ENCODE data around the gene ANKRD33.
"Not testable (repeated sequence)": the region's sequence is repeated elsewhere in the genome, so short reads cannot be mapped to it uniquely, and the experiment has no call there.

Gene ANKRD33

DNA sequence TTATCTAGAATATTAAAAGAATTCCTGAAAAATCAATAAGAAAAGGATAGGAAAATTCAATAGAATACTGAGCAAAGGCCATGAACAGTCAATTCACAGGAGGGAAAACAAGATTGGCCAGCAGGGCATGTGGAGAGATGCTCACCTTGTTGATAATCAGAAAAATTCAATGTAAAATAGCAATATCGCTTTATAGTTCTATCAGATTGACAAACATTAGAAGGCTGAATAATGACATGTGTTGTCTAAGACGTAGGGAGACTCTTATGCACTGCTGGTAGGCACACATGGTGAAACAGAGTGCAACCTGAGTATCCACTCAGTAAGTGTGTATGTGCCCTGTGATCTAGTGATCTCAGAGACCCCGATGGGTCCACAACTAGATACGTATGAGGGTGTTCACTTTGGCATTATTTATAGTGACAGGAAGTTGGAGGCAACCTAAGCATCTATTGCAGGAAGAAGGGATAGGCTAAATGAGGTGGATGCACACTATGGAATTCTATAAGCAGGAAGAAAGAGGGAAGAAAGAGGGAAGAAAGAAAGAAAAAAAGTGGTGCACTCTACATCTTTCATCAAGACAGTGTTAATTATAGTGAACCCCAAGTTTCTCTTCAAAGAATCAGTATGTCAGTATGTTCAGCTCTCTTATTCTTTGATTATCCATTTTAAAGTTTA, 3.8 kb upstream of the ANKRD33 start:
- no peak for DNase-seq

DNA sequence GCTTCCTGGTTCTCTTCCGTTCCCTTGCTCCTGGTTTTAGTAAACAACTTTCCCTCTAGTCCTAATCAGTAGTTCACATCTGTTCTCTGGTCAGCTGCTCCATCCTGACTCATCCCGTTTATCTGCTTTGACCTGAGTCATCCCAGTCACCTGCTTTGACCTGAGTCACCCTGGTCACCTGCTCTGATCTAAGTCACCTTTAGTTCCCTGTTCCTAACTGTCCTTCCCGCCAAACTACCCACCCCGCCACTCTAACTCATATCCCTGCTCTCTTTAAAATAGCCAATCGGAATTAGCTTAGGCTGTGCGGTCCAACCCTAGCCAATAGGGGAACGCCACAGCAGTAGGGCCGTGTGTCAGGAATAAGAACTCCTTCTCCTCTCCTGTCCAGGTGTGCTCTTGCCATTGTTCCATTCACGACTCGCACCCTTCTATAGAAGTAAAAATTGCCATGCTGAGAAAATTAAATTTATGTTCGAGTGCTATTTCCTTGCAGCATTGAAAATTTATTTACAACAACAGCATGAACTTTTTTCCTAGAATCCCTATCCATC, 3.1 kb upstream of the ANKRD33 start:
- no peak for DNase-seq

DNA sequence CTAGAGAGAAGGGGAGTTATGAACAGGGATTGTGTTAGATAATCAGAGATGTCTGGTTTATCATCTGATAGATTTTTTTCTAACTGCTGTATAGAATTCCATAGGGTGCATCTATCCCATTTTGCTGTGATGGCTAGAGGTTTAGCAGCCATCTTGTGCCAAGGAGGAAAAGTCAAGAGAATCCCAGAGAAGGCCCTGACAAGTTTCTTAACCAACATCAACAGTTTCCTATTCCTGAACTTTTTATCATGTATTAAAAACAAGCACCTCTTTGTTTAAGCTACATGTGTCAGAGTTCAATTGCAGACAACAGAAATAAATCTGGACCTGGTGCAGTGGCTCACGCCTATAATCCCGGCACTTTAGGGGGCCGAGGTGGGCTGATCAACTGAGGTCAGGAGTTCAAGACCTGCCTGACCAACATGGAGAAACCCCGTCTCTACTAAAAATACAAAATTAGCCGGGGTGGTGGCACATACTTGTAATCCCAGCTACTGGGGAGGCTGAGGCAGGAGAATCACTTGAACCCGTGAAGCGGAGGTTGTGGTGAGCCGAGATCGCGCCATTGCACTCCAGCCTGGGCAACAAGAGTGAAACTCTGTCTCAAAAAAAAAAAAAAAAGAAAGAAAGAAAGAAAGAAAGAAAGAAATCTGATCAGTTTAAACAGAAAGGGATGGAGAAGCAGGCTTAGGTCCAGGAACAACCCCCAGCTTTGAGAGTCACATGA, 2.4 kb upstream of the ANKRD33 start:
- not testable (repeated sequence) for DNase-seq

DNA sequence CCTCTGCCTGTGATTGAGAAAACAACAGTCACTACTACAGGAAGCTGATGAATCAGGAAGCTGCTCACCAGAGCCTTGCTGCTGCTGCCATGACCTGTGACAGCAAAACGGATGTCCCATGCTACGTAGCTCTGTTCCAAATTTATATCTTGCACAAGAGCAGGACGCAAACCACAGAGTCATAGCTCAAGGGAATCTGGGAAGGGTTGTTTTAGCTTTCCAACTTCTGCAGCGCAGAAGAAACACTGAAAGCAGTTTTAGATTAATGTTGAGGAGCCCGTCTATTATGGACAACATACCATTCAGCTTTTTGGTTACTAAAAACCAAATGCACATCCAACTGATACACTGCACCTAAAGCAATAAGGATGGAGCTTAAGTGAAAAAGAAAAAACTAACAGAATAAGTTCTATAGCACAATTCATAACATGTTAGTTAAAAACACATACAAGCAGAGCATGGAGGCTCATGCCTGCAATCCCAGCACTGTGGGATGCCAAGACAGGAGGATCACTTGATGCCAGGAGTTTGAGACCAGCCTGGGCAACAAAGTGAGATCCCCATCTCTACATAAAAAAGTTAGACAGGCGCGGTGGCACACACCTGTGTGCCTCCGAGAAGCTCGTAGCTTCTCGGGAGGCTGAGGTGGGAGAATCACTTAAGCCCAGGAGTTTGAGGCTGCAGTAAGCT, 1.7 kb upstream of the ANKRD33 start:
- no peak for DNase-seq

DNA sequence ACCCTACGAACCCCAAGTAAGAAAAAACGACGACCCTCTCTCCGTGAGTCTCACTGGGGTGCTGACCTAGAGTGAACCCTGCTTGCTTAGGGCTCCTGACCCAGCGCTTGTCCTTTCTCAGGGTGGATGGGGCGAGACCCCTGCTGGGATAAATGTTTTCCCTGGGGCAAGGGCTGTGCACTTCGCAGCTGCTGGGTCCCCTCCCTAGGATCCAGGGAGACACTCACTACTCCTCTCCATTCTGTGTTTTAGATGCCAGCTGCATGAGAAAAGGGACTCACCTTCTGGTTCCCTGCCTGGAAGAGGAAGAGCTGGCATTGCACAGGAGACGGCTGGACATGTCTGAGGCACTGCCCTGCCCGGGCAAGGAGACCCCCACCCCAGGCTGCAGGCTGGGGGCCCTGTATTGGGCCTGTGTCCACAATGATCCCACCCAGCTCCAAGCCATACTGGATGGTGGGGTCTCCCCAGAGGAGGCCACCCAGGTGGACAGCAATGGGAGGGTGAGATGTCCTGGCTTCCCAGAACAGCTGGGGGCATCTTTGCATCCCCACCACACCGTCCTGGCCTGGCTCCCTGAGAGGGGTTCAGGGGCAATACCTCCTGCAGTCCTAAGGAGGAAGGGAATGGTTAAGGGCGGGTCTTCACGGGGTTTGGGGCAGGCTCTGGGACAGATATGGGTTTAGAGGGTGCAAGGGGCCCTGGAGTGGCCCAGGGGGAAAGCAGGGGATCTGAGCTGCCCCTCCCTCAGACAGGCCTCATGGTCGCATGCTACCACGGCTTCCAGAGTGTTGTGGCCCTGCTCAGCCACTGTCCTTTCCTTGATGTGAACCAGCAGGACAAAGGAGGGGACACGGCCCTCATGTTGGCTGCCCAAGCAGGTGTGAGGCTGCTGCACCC, 663 bp downstream of the ANKRD33 start:
- peak; percentile 50 to 80 for DNase-seq

DNA sequence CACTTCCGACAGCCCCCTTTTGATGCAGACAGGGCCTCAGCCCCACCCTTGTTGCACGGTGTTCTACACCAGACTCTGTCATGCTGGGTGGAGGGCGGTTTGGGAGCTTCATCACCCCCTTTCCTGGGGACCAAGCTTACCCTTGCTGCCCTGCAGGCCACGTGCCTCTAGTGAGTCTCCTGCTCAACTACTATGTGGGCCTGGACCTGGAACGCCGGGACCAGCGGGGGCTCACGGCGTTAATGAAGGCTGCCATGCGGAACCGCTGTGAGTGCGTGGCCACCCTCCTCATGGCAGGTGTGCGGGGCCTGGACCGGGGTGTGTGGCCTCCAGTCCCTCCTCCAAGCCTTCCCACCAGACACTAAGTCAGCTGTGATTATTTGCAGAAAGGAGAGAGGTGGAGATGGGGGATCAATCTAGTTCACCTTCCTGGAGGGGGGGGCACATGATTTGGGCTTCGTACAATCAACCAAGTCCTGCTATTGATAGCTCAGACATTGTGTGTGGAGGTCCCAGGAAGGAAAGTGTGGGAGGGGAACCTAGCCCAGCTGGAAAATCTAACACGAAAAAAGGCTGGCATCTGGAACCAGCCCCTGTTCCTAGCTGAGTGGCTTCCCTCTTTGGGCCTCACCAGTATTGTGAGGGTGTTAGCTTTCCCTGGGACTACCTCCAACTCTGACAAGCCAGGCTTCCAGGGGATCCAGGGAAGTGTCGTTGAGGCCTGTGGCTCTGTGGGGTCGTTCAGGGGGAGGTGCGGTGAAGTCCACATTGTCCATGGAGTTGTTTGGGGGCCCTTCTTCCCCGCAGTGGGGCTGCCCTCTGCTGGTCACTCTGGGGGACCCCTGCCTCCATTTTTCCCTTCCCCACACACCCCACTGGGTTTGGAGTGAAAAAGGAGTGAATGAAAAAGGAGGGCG, 1.6 kb downstream of the ANKRD33 start:
- no peak for DNase-seq

DNA sequence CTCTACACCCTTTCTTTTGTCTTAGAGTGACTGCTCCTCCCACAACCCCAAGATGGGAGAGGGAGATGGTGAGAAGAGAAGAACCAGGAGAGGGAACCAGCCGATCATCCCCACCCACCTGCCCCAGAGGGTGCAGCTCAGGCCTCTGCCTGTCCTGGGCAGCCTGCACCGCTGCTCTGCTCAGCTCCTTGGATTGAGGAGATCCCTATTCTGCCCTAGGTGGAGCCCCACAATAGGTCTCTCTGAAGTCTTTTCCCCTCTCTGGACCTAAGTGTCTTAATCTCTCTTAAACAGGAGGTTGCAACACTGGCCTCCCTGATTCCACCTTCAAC, 2.2 kb downstream of the ANKRD33 start:
- DNase-seq: no peak

DNA sequence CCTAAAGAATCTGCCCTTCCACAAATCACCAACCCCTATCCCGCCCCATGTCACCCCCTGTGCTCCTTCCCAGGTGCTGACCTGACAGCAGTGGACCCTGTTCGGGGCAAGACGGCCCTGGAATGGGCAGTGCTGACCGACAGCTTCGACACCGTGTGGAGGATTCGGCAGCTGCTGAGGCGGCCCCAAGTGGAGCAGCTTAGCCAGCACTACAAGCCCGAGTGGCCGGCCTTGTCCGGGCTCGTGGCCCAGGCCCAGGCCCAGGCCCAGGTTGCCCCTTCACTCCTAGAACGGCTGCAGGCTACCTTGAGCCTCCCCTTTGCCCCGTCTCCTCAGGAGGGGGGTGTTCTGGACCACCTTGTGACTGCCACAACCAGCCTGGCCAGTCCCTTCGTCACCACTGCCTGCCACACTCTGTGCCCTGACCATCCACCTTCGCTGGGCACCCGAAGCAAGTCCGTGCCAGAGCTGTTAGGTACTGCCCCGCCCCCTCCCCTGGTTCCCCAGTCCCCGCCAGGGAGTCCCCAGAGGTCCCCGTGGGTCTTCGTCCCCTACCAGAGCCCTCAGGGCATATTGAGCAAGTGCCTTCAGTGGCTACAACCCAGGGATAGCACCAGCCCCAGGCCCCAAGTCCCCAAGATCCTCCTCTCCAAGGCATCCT, 2.7 kb downstream of the ANKRD33 start:
- no peak for DNase-seq

DNA sequence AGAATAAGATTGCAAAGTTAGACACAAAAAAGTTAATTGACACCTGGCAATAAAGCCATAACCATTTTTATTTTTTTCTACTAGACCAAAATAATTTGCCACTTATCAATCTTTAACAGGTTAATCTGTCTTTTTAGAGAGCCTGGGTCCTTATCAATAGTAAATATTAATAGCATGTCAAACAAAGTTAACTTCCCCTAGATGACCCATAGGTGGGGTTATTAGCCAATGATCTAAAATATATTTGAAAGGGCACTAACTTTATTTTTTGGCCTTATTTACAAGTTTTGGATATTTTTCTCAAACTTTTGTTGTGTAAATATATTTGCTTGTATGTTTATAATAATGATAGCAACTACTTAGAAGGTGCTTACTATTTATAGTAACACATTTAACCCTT, 3.9 kb downstream of the ANKRD33 start:
- no peak for DNase-seq

DNA sequence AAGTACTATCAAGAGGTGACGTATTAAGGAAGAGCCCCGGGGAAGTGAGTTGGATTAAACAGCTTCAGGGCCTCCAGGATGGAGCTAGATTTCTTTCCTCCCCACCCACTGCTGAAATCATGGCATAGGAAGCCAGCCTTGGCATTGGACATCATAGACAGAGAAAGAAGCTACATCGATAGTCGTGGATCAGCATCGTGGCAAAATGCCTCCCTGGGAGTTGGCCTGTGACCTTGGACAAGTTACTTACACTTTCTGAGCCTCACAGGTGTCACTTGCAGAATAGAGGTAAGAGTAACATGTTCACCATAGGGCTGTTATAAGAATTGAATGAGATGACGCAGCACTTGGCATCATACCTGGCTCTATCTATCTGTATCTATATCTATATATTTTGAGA, 5.9 kb downstream of the ANKRD33 start:
- DNase-seq: no peak

DNA sequence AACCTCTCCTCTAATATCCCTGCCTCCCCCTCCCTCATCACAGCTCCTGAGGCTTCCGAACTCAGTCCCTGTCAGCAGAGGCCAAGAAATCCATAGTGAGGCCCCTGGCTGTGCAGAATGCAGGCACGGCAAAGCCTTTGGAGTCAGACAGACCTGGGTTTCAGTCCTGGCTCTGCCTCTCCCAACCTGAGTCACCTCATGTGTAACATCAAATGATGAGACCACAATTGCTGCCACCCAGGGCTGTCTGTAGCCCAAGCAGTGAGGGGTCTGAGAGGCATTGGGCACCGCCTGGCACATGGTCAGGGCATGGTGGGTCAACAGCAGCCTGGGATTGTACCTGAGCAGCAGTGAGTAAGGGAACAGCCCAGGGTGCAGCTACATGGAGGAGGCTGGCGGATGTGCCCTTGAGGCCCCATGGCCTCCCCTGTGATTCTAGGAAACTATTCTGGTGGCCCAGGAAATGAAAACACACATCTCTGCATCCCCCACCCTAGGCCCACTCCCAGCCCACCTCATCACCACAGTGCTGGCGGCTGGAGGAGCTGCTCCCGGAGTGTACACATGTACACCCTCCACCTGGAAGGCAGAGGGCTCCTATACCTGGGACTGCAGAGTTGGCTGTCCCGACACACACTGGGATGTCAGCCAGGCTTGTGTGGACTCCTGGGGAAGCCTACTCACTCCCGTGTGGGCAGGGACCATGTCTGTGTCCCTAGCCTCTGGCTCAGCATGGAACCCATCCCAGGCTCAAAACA, 7.7 kb downstream of the ANKRD33 start:
- no peak for DNase-seq

DNA sequence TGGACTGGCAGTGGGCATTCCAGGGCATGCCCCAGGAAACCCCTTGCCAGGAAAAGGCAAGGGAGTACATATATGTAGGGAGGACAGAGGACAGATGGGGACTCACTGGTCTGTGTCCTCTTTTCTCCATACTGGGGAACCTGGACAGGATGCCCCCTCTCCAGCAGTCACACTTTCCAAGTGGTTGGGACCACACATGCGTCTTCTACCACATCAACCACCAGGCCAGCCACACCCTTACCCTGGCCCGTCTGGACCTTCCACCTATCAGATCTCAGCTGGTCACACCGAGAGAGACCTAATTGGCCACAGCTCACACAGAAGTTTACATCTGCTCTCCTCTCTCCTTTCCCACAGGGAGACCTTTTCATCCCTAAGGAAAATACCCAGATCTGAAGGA, 8.3 kb downstream of the ANKRD33 start:
- DNase-seq: no peak

DNA sequence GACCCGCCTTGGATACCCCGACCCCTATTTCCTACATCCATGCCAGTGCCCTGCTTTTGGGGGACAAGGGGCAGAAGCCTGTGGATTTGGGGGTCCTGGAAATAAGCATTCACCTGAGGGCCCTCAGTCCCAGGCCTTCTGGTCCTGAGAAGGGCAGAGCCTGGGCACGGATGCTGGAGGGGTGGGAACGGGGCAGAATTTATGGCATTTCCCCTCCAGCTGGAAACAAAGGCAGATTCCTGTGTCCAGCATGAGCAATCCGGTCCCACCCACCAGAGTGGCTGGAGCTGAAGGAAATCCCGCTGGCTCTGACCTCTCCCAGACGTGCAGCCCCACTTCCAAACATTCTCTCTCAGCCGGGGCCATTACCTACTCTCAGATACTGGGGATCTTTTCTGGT, 9.3 kb downstream of the ANKRD33 start:
- no peak for DNase-seq

DNA sequence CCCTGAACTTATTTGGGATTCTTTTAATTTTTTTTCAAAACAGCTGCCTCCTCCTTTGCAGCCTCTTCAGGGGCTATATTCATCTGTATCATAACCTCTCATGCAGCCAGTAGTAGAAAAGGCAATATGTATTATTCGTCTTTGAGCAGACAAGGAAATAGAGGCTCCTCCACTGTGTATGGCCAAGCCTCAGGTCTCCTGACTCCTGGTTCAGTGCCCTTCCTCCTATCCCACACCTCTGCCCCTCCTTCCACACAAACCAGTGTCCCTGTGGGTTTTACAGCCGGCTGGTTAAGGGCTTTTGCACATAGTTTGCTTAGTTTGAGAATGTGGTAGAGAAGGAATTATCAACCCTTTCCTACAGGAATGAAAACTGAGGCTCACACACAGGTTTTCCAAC, 10.6 kb downstream of the ANKRD33 start:
- DNase-seq: no peak

DNA sequence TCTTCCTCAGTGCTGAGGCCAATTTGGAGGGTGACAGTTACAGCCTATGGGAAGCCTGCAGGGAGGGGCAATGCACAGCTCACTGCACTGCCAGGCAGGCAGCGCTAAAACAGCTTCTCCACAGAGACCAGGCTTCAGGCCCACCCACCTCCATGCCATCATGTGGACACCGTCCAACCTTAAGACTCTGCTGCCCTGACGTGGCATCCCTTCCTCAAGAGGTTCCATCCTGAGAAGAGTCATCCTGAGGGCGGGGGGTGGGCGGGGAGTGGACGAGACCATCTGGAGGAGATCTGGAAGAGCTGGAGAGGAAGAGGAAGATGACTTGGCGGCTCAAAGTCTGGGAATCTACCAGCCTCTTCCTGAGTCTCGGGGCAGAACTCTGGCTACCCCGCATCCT, 11.0 kb downstream of the ANKRD33 start:
- DNase-seq: peak in 1 of 2 experiments; percentile 35

DNA sequence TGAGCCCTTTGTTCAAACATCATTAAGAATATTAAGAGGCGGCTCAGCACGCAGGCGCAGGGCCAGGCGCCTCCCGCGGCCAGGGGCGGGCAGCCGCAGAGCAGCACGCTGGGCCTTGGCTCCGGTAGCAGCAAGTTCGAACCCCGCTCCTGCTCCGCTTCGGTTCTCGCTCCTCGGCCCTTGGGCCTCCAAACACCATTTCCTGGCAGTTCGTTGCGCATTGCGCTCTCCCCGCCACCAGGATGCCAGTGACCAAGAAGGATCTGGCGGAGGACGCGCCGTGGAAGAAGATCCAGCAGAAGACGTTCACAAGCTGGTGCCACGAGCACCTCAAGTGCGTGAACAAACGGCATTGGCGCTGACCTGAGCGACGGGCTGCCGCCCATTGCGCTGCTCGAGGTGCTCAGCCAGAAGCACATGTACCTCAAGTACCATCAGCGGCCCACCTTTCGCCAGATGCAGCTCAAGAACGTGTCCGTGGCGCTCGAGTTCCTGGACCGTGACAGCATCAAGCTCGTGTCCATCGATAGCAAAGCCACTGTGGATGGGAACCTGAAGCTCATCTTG, 12.5 kb downstream of the ANKRD33 start:
- no peak for DNase-seq

DNA sequence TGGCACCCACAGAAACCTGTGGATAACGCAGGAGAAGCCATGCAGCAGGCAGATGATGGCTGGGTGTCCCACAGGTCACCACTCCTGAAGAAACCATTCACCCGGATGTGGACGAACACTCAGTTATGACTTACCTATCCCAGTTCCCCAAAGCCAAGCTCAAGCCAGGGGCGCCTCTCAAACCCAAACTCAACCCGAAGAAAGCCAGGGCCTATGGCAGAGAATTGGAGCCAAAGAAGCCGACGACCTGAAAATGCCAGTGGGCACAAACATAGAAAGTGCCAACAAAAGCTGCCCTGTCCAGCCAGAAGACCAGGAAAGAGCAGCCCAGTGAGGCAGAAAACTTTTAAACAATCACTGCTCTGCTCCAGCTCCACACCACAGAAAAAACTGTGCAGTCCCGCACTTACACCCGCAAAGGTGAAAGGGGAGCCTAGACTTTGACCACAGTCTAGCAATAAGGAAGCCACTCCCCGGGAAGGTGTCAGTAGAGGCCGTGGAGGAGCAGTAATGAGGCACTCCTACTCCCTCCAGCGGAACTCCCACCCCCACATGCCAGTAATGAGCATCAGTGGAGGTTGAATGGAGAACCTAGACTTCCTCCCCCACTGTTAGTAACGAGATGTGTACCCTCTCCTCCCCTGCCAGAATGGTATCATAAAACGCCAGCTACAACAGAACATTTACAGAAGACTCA, 13.4 kb downstream of the ANKRD33 start:
- DNase-seq: no peak

DNA sequence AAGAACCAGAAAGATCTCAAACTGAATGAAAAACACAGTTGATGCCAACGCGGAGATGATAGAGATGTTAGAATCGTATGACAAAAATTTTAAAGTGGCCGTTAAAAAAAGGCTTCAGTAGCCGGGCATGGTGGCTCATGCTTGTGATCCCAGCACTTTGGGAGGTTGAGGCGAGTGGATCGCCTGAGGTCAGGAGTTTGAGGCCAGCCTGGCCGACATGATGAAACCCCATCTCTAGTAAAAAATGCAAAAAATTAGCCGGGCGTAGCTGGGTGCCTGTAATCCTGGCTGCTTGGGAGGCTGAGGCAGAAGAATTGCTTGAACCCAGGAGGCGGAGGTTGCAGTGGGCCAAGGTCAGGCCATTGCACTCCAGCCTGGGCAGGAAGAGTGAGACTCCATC, 14.0 kb downstream of the ANKRD33 start:
- no peak for DNase-seq

DNA sequence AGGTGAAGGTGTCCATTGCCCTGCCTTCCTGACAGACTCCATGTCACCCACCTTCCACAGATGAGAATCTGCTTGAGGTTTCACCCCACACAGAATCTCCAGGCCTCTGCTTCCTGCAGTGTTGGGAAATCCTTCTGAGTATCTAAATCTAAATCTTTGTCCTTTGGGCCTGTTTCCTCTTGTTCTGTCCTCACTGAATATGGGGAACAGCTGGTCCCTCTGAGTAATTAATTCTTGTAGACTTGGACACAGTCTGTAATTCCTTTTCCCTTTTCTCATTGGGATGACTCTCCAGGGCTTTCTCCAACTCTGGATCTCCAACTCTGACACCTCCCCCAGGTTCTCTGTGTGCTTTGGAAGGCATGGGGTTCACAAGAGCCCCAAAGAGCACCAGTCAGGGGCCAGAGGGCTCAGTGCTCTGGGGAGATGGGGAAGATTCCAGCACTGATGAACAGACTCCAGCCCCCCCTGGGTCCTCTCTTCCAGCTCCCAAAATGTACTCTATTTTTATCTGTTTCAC, 17.1 kb downstream of the ANKRD33 start:
- peak in 1 of 2 experiments; percentile 56 for DNase-seq
